IgD-negative memory B cell (primary cell): ENCODE results near the gene PTGES3. TPM values are rescaled to one million over a fixed set of nuclear protein-coding genes. Genes with fewer than 3 reads are reported as not detected.

Experiments
- polyA plus RNA-seq: library from polyadenylated mRNA; unstranded; fragments of 300-500 nt; fragmentation: Illumina TruSeq; gene quantifications from one replicate; pipeline ENCODE4 v1.2.3, GENCODE V29; 2021

Gene PTGES3
- polyA plus RNA-seq, 1 donor from 2014 or later, result 246 TPM

Other genes with a start within 250 kb of the PTGES3 start
- gene TIMELESS, start 238.9 kb downstream of the PTGES3 start, polyA plus RNA-seq, result 14.3 TPM
- gene MIP, start 233.6 kb downstream of the PTGES3 start, polyA plus RNA-seq, result not detected
- 1.3 TPM for gene SPRYD4, start 219.7 kb downstream of the PTGES3 start, polyA plus RNA-seq
- gene GLS2, start 200.1 kb downstream of the PTGES3 start, polyA plus RNA-seq, result 3.8 TPM
- 0.28 TPM for gene RBMS2, start 166.5 kb downstream of the PTGES3 start, polyA plus RNA-seq
- gene BAZ2A, start 58.0 kb downstream of the PTGES3 start, polyA plus RNA-seq, result 46.9 TPM
- 727 TPM for gene ATP5F1B, start 42.3 kb downstream of the PTGES3 start, polyA plus RNA-seq
- 1,127 TPM for gene NACA, start 37.0 kb upstream of the PTGES3 start, polyA plus RNA-seq
- 38.0 TPM for gene PRIM1, start 64.0 kb upstream of the PTGES3 start, polyA plus RNA-seq
- gene HSD17B6, start 75.0 kb upstream of the PTGES3 start, polyA plus RNA-seq, result 1.7 TPM
- gene SDR9C7, start 246.1 kb upstream of the PTGES3 start, polyA plus RNA-seq, result not detected